Measurements from ENCODE around the gene SEC24D. TPM values are rescaled to one million over a fixed set of nuclear protein-coding genes. Genes with fewer than 3 reads are reported as not detected.
A peak's percentile ranks its signal among the peaks of the same experiment; 100 is the strongest.

Gene SEC24D
- total and polyA plus RNA-seq, 5 donors from 2014 or later = 15.9 to 38.3 (median 16.2) TPM

GRCh38 chr4:118872181-118872580 lies 36.3 kb upstream of the SEC24D start:
- no peak overlapping the region for H3K4me3 ChIP-seq (ENCODE audit: low read depth, low read length)
- H3K4me1 ChIP-seq (ENCODE audit: control insufficient read depth, insufficient read depth, low read length, poor library complexity, severe bottlenecking) = no peaks in the 10 kb centered on the region
- Mint-ChIP-seq H3K27me3 (no peaks in the 10 kb centered on the region), H3K4me3 (no peak overlapping the region), H3K4me1 (peaks cover 0 to 2% (median 0%) of the 10 kb centered on the region in 4 donors), H3K36me3 (peaks cover 3% of the 10 kb centered on the region), H3K9me3 (peaks cover 0 to 3% (median 0%) of the 10 kb centered on the region in 7 donors), H3K27ac (no peak overlapping the region)
- ATAC-seq (ENCODE audit: low read depth in 2 of 2) = no peak
- no peaks in the 10 kb centered on the region for H3K9me3 ChIP-seq (ENCODE audit: control insufficient read depth in 2 of 2, low read length in 2 of 2)
- H3K27me3 ChIP-seq (ENCODE audit: control insufficient read depth, insufficient read depth, low read length) = no peaks in the 10 kb centered on the region
- no peaks in the 10 kb centered on the region for H3K36me3 ChIP-seq (ENCODE audit: control insufficient read depth, insufficient read depth, low read length)
- no peak overlapping the region for H3K27ac ChIP-seq (ENCODE audit: insufficient read depth, low read length, poor library complexity, severe bottlenecking)
- DNase-seq = no peak

- ATAC-seq (ENCODE audit: low read depth in 2 of 2) (no peak), DNase-seq (no peak)
- peaks cover 5% of the 10 kb centered on the region for H3K27me3 Mint-ChIP-seq
- no peak overlapping the region for H3K4me3 Mint-ChIP-seq
- no peak overlapping the region for H3K4me3 ChIP-seq (ENCODE audit: low read depth, low read length)
- no peaks in the 10 kb centered on the region for H3K4me1 ChIP-seq (ENCODE audit: control insufficient read depth, insufficient read depth, low read length, poor library complexity, severe bottlenecking)
- H3K9me3 ChIP-seq (ENCODE audit: control insufficient read depth in 2 of 2, low read length in 2 of 2) = no peaks in the 10 kb centered on the region
- H3K4me1 Mint-ChIP-seq = peaks cover 0 to 2% (median 0%) of the 10 kb centered on the region in 4 donors
- no peaks in the 10 kb centered on the region for H3K27me3 ChIP-seq (ENCODE audit: control insufficient read depth, insufficient read depth, low read length)
- no peaks in the 10 kb centered on the region for H3K9me3 Mint-ChIP-seq
- H3K36me3 ChIP-seq (ENCODE audit: control insufficient read depth, insufficient read depth, low read length) = no peaks in the 10 kb centered on the region
- H3K36me3 Mint-ChIP-seq = no peaks in the 10 kb centered on the region
- no peak overlapping the region for H3K27ac ChIP-seq (ENCODE audit: insufficient read depth, low read length, poor library complexity, severe bottlenecking)
- H3K27ac Mint-ChIP-seq = no peak overlapping the region
Measured at GRCh38 chr4:118869808-118870342, 33.9 kb upstream of the SEC24D start.

GRCh38 chr4:118867311-118868067 lies 31.6 kb upstream of the SEC24D start:
- no peak overlapping the region for H3K27ac ChIP-seq (ENCODE audit: insufficient read depth, low read length, poor library complexity, severe bottlenecking)
- DNase-seq (no peak), ATAC-seq (ENCODE audit: low read depth in 2 of 2) (no peak)
- Mint-ChIP-seq H3K27ac (no peak overlapping the region), H3K27me3 (peaks cover 5% of the 10 kb centered on the region), H3K9me3 (no peaks in the 10 kb centered on the region), H3K36me3 (no peaks in the 10 kb centered on the region), H3K4me3 (no peak overlapping the region), H3K4me1 (no peaks in the 10 kb centered on the region)
- no peaks in the 10 kb centered on the region for H3K9me3 ChIP-seq (ENCODE audit: control insufficient read depth in 2 of 2, low read length in 2 of 2)
- no peaks in the 10 kb centered on the region for H3K4me1 ChIP-seq (ENCODE audit: control insufficient read depth, insufficient read depth, low read length, poor library complexity, severe bottlenecking)
- no peaks in the 10 kb centered on the region for H3K36me3 ChIP-seq (ENCODE audit: control insufficient read depth, insufficient read depth, low read length)
- no peak overlapping the region for H3K4me3 ChIP-seq (ENCODE audit: low read depth, low read length)
- no peaks in the 10 kb centered on the region for H3K27me3 ChIP-seq (ENCODE audit: control insufficient read depth, insufficient read depth, low read length)

GRCh38 chr4:118866442-118866841 lies 30.5 kb upstream of the SEC24D start:
- H3K27me3 ChIP-seq (ENCODE audit: control insufficient read depth, insufficient read depth, low read length) = no peaks in the 10 kb centered on the region
- ATAC-seq (ENCODE audit: low read depth in 2 of 2) (no peak), DNase-seq (no peak)
- H3K9me3 ChIP-seq (ENCODE audit: control insufficient read depth in 2 of 2, low read length in 2 of 2) = no peaks in the 10 kb centered on the region
- Mint-ChIP-seq H3K4me1 (no peaks in the 10 kb centered on the region), H3K36me3 (no peaks in the 10 kb centered on the region), H3K9me3 (no peaks in the 10 kb centered on the region), H3K4me3 (no peak overlapping the region), H3K27me3 (peaks cover 5% of the 10 kb centered on the region), H3K27ac (no peak overlapping the region)
- H3K27ac ChIP-seq (ENCODE audit: insufficient read depth, low read length, poor library complexity, severe bottlenecking) = no peak overlapping the region
- no peaks in the 10 kb centered on the region for H3K36me3 ChIP-seq (ENCODE audit: control insufficient read depth, insufficient read depth, low read length)
- H3K4me3 ChIP-seq (ENCODE audit: low read depth, low read length) = no peak overlapping the region
- H3K4me1 ChIP-seq (ENCODE audit: control insufficient read depth, insufficient read depth, low read length, poor library complexity, severe bottlenecking) = no peaks in the 10 kb centered on the region

GRCh38 chr4:118865091-118865708 lies 29.3 kb upstream of the SEC24D start:
- H3K4me3 ChIP-seq (ENCODE audit: low read depth, low read length) = no peak overlapping the region
- Mint-ChIP-seq H3K4me3 (no peak overlapping the region), H3K27ac (no peak overlapping the region), H3K9me3 (no peaks in the 10 kb centered on the region), H3K27me3 (peaks cover 5% of the 10 kb centered on the region), H3K4me1 (no peaks in the 10 kb centered on the region), H3K36me3 (no peaks in the 10 kb centered on the region)
- H3K9me3 ChIP-seq (ENCODE audit: control insufficient read depth in 2 of 2, low read length in 2 of 2) = no peaks in the 10 kb centered on the region
- no peaks in the 10 kb centered on the region for H3K27me3 ChIP-seq (ENCODE audit: control insufficient read depth, insufficient read depth, low read length)
- no peaks in the 10 kb centered on the region for H3K4me1 ChIP-seq (ENCODE audit: control insufficient read depth, insufficient read depth, low read length, poor library complexity, severe bottlenecking)
- H3K27ac ChIP-seq (ENCODE audit: insufficient read depth, low read length, poor library complexity, severe bottlenecking) = no peak overlapping the region
- DNase-seq (peak in 2 of 3 donors; percentile 13 to 37), ATAC-seq (ENCODE audit: low read depth in 2 of 2) (peak in 1 of 2 donors; percentile 53)
- H3K36me3 ChIP-seq (ENCODE audit: control insufficient read depth, insufficient read depth, low read length) = no peaks in the 10 kb centered on the region

GRCh38 chr4:118858779-118859178 lies 22.9 kb upstream of the SEC24D start:
- no peaks in the 10 kb centered on the region for H3K9me3 ChIP-seq (ENCODE audit: control insufficient read depth in 2 of 2, low read length in 2 of 2)
- no peaks in the 10 kb centered on the region for H3K36me3 ChIP-seq (ENCODE audit: control insufficient read depth, insufficient read depth, low read length)
- H3K4me1 ChIP-seq (ENCODE audit: control insufficient read depth, insufficient read depth, low read length, poor library complexity, severe bottlenecking) = no peaks in the 10 kb centered on the region
- no peak overlapping the region for H3K4me3 ChIP-seq (ENCODE audit: low read depth, low read length)
- no peak overlapping the region for H3K27ac ChIP-seq (ENCODE audit: insufficient read depth, low read length, poor library complexity, severe bottlenecking)
- Mint-ChIP-seq H3K36me3 (no peaks in the 10 kb centered on the region), H3K4me3 (no peak overlapping the region), H3K27ac (no peak overlapping the region), H3K9me3 (peaks cover 0 to 3% (median 0%) of the 10 kb centered on the region in 7 donors), H3K4me1 (peaks cover 6 to 11% (median 8%) of the 10 kb centered on the region in 4 donors), H3K27me3 (no peaks in the 10 kb centered on the region)
- ATAC-seq (ENCODE audit: low read depth in 2 of 2) (no peak), DNase-seq (no peak)
- no peaks in the 10 kb centered on the region for H3K27me3 ChIP-seq (ENCODE audit: control insufficient read depth, insufficient read depth, low read length)

GRCh38 chr4:118857760-118858159 lies 21.8 kb upstream of the SEC24D start:
- Mint-ChIP-seq H3K27ac (no peak overlapping the region), H3K4me3 (no peak overlapping the region), H3K4me1 (peaks cover 8 to 16% (median 10%) of the 10 kb centered on the region in 4 donors), H3K9me3 (peaks cover 0 to 3% (median 0%) of the 10 kb centered on the region in 7 donors), H3K36me3 (no peaks in the 10 kb centered on the region), H3K27me3 (no peaks in the 10 kb centered on the region)
- Histone ChIP-seq H3K27ac (ENCODE audit: insufficient read depth, low read length, poor library complexity, severe bottlenecking) (no peak overlapping the region), H3K36me3 (ENCODE audit: control insufficient read depth, insufficient read depth, low read length) (no peaks in the 10 kb centered on the region), H3K4me1 (ENCODE audit: control insufficient read depth, insufficient read depth, low read length, poor library complexity, severe bottlenecking) (no peaks in the 10 kb centered on the region), H3K9me3 (ENCODE audit: control insufficient read depth in 2 of 2, low read length in 2 of 2) (no peaks in the 10 kb centered on the region), H3K4me3 (ENCODE audit: low read depth, low read length) (no peak overlapping the region), H3K27me3 (ENCODE audit: control insufficient read depth, insufficient read depth, low read length) (no peaks in the 10 kb centered on the region)
- no peak for ATAC-seq (ENCODE audit: low read depth in 2 of 2)
- no peak for DNase-seq
